GF-D8 (cell line): ENCODE results near the gene GDF10.
A peak's percentile ranks its signal among the peaks of the same experiment; 100 is the strongest.

Experiments used
- DNase-seq: peaks from one replicate; lab custom pipeline; 2025; lab: John Stamatoyannopoulos, UW

GDF10 gene

GRCh38 chr10:47294501-47294900 is 5.5 kb upstream of the GDF10 start:
- no peak for DNase-seq

- no peak for DNase-seq
These were observed 4.6 kb upstream of the GDF10 start for GRCh38 chr10:47295411-47295810.

GRCh38 chr10:47296156-47296894 is 3.7 kb upstream of the GDF10 start:
- DNase-seq = no peak

GRCh38 chr10:47296941-47297340 is 3.1 kb upstream of the GDF10 start:
- no peak for DNase-seq

GRCh38 chr10:47297866-47298540 is 2.0 kb upstream of the GDF10 start:
- no peak for DNase-seq

GRCh38 chr10:47298715-47299114 is 1.3 kb upstream of the GDF10 start:
- DNase-seq = no peak

GRCh38 chr10:47300429-47300931 is 483 bp downstream of the GDF10 start:
- DNase-seq = no peak

GRCh38 chr10:47301833-47302232 is 1.8 kb downstream of the GDF10 start:
- DNase-seq = no peak

- DNase-seq = no peak
These were observed 3.1 kb downstream of the GDF10 start for GRCh38 chr10:47303105-47303504.

GRCh38 chr10:47303866-47304265 is 3.9 kb downstream of the GDF10 start:
- no peak for DNase-seq

GRCh38 chr10:47305566-47305965 is 5.6 kb downstream of the GDF10 start:
- DNase-seq = no peak

GRCh38 chr10:47306387-47307210 is 6.6 kb downstream of the GDF10 start:
- no peak for DNase-seq

GRCh38 chr10:47307381-47307780 is 7.4 kb downstream of the GDF10 start:
- no peak for DNase-seq

- DNase-seq = no peak
These were observed 8.8 kb downstream of the GDF10 start for GRCh38 chr10:47308775-47309174.

- DNase-seq = no peak
These were observed 9.6 kb downstream of the GDF10 start for GRCh38 chr10:47309408-47310089.

- no peak for DNase-seq
These were observed 10.1 kb downstream of the GDF10 start for GRCh38 chr10:47310090-47310505.

GRCh38 chr10:47311193-47311931 is 11.4 kb downstream of the GDF10 start:
- peak; percentile 39 for DNase-seq

GRCh38 chr10:47311932-47312662 is 12.1 kb downstream of the GDF10 start:
- DNase-seq = peak; percentile 16

- DNase-seq = no peak
These were observed 12.6 kb downstream of the GDF10 start for GRCh38 chr10:47312663-47312995.

- no peak for DNase-seq
These were observed 14.5 kb downstream of the GDF10 start for GRCh38 chr10:47314416-47314970.
